A673 (cell line): ENCODE measurements around the gene RAB26.
"Not testable (repeated sequence)": the region's sequence is repeated elsewhere in the genome, so short reads cannot be mapped to it uniquely, and the experiment has no call there.

Source experiments
- EZH2 ChIP-seq: fragments of 200-600 bp; sonication (generic); IDR thresholded peaks from 2 replicates; pipeline ENCODE4 v1.6.1; 2017; ENCODE audit warnings: borderline replicate concordance, low read depth, mild to moderate bottlenecking, mixed read lengths, antibody characterized with exemption, low read length; ENCODE audit not compliant: poor library complexity, severe bottlenecking
- TF ChIP-seq, protein P1 (sequence below): fragments of 300-800, 200-600 bp; sonication (generic); conservative IDR thresholded peaks from 2 replicates; pipeline ENCODE4 v1.5.1; 2017; ENCODE audit warnings: low read depth, mild to moderate bottlenecking, antibody characterized with exemption, low read length, moderate library complexity, mixed read lengths

GRCh38 chr16:2112539-2113106 lies 35.8 kb upstream of the RAB26 start:
- TF ChIP-seq, protein P1, sequence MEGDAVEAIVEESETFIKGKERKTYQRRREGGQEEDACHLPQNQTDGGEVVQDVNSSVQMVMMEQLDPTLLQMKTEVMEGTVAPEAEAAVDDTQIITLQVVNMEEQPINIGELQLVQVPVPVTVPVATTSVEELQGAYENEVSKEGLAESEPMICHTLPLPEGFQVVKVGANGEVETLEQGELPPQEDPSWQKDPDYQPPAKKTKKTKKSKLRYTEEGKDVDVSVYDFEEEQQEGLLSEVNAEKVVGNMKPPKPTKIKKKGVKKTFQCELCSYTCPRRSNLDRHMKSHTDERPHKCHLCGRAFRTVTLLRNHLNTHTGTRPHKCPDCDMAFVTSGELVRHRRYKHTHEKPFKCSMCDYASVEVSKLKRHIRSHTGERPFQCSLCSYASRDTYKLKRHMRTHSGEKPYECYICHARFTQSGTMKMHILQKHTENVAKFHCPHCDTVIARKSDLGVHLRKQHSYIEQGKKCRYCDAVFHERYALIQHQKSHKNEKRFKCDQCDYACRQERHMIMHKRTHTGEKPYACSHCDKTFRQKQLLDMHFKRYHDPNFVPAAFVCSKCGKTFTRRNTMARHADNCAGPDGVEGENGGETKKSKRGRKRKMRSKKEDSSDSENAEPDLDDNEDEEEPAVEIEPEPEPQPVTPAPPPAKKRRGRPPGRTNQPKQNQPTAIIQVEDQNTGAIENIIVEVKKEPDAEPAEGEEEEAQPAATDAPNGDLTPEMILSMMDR, result not testable (repeated sequence)
- TF ChIP-seq EZH2, result not testable (repeated sequence)
